ENCODE results near the gene PTPRG. TPM values are rescaled to one million over a fixed set of nuclear protein-coding genes. Genes with fewer than 3 reads are reported as not detected.

PTPRG gene
- total RNA-seq, 2 donors from 2014 or later = 76.5 to 108 TPM

- H3K36me3 Mint-ChIP-seq (ENCODE audit: low read depth) = peaks cover 5% of the 10 kb centered on the region
- H3K9me3 Mint-ChIP-seq = no peaks in the 10 kb centered on the region
- no peak overlapping the region for H3K27ac Mint-ChIP-seq
- TF ChIP-seq, protein P1, sequence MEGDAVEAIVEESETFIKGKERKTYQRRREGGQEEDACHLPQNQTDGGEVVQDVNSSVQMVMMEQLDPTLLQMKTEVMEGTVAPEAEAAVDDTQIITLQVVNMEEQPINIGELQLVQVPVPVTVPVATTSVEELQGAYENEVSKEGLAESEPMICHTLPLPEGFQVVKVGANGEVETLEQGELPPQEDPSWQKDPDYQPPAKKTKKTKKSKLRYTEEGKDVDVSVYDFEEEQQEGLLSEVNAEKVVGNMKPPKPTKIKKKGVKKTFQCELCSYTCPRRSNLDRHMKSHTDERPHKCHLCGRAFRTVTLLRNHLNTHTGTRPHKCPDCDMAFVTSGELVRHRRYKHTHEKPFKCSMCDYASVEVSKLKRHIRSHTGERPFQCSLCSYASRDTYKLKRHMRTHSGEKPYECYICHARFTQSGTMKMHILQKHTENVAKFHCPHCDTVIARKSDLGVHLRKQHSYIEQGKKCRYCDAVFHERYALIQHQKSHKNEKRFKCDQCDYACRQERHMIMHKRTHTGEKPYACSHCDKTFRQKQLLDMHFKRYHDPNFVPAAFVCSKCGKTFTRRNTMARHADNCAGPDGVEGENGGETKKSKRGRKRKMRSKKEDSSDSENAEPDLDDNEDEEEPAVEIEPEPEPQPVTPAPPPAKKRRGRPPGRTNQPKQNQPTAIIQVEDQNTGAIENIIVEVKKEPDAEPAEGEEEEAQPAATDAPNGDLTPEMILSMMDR (conservative IDR thresholded peaks at IDR 0.05) = no peak
- Histone ChIP-seq H3K4me3 (ENCODE audit: low read length) (no peak overlapping the region), H3K4me1 (ENCODE audit: control insufficient read depth, insufficient read depth, low read length) (peaks cover 10% of the 10 kb centered on the region), H3K9me3 (ENCODE audit: control insufficient read depth, low read length) (no peaks in the 10 kb centered on the region), H3K27ac (ENCODE audit: low read depth, low read length) (no peak overlapping the region), H3K9ac (ENCODE audit: extremely low read depth, low read length, poor library complexity, severe bottlenecking) (no peak overlapping the region), H3K36me3 (ENCODE audit: control insufficient read depth, insufficient read depth, low read length) (no peaks in the 10 kb centered on the region), H3K27me3 (ENCODE audit: control insufficient read depth, insufficient read depth, low read length, poor library complexity, severe bottlenecking) (peaks cover 7% of the 10 kb centered on the region)
- H3K4me1 Mint-ChIP-seq = peaks cover 42% of the 10 kb centered on the region
- WGBS, 2 experiments (ENCODE audit: insufficient coverage in 1 of 2, insufficient read length in 1 of 2) = 95 to 100% methylated on average over 1 of the region's 1 CpG
- H3K27me3 Mint-ChIP-seq (ENCODE audit: insufficient read depth) = peaks cover 13% of the 10 kb centered on the region
- no peak for DNase-seq
- no peak overlapping the region for H3K4me3 Mint-ChIP-seq
These were observed 241.4 kb downstream of the PTPRG start for GRCh38 chr3:61802772-61803171.

- TF ChIP-seq, protein P1 (conservative IDR thresholded peaks at IDR 0.05) = no peak
- H3K9me3 Mint-ChIP-seq = no peaks in the 10 kb centered on the region
- DNase-seq = no peak
- Histone ChIP-seq H3K27ac (ENCODE audit: low read depth, low read length) (no peak overlapping the region), H3K4me3 (ENCODE audit: low read length) (no peak overlapping the region), H3K36me3 (ENCODE audit: control insufficient read depth, insufficient read depth, low read length) (no peaks in the 10 kb centered on the region), H3K4me1 (ENCODE audit: control insufficient read depth, insufficient read depth, low read length) (peaks cover 11% of the 10 kb centered on the region), H3K9me3 (ENCODE audit: control insufficient read depth, low read length) (no peaks in the 10 kb centered on the region), H3K27me3 (ENCODE audit: control insufficient read depth, insufficient read depth, low read length, poor library complexity, severe bottlenecking) (no peaks in the 10 kb centered on the region), H3K9ac (ENCODE audit: extremely low read depth, low read length, poor library complexity, severe bottlenecking) (no peak overlapping the region)
- WGBS, 2 experiments (ENCODE audit: insufficient coverage in 1 of 2, insufficient read length in 1 of 2) = 40 to 83% methylated on average over 1 of the region's 1 CpG
- peaks cover 51% of the 10 kb centered on the region for H3K4me1 Mint-ChIP-seq
- H3K4me3 Mint-ChIP-seq = no peak overlapping the region
- peaks cover 5% of the 10 kb centered on the region for H3K36me3 Mint-ChIP-seq (ENCODE audit: low read depth)
- H3K27ac Mint-ChIP-seq = no peak overlapping the region
- H3K27me3 Mint-ChIP-seq (ENCODE audit: insufficient read depth) = peaks cover 8% of the 10 kb centered on the region
These were observed 242.6 kb downstream of the PTPRG start for GRCh38 chr3:61803983-61804382.

- peaks cover 11% of the 10 kb centered on the region for H3K4me1 ChIP-seq (ENCODE audit: control insufficient read depth, insufficient read depth, low read length)
- H3K4me3 ChIP-seq (ENCODE audit: low read length) = no peak overlapping the region
- 90% methylated on average over 1 of the region's 1 CpG; no CpG with 5 or more reads in 1 of the 2 experiments for WGBS, 2 experiments (ENCODE audit: insufficient coverage in 1 of 2, insufficient read length in 1 of 2)
- H3K36me3 ChIP-seq (ENCODE audit: control insufficient read depth, insufficient read depth, low read length) = no peaks in the 10 kb centered on the region
- no peaks in the 10 kb centered on the region for H3K27me3 ChIP-seq (ENCODE audit: control insufficient read depth, insufficient read depth, low read length, poor library complexity, severe bottlenecking)
- DNase-seq = no peak
- no peak overlapping the region for H3K27ac ChIP-seq (ENCODE audit: low read depth, low read length)
- no peaks in the 10 kb centered on the region for H3K9me3 ChIP-seq (ENCODE audit: control insufficient read depth, low read length)
- Mint-ChIP-seq H3K27ac (no peak overlapping the region), H3K9me3 (no peaks in the 10 kb centered on the region), H3K36me3 (ENCODE audit: low read depth) (peaks cover 5% of the 10 kb centered on the region), H3K4me1 (peaks cover 51% of the 10 kb centered on the region), H3K27me3 (ENCODE audit: insufficient read depth) (peaks cover 3% of the 10 kb centered on the region), H3K4me3 (no peak overlapping the region)
- TF ChIP-seq, protein P1 (conservative IDR thresholded peaks at IDR 0.05) = no peak
- no peak overlapping the region for H3K9ac ChIP-seq (ENCODE audit: extremely low read depth, low read length, poor library complexity, severe bottlenecking)
These were observed 243.4 kb downstream of the PTPRG start for GRCh38 chr3:61804782-61805181.
